GM19043 (cell line): ENCODE data around the gene FAM24B.

Source experiments
- ATAC-seq: cut with Tn5 transposase; IDR thresholded peaks from one replicate; pipeline ENCODE4 v1.9.1; 2021; ENCODE audit warnings: low read depth; ENCODE audit not compliant: unreplicated experiment

FAM24B gene

GRCh38 chr10:122830273-122830964 is 49.0 kb downstream of the FAM24B start:
- no peak for ATAC-seq

- ATAC-seq, result no peak
These were observed 49.9 kb downstream of the FAM24B start for GRCh38 chr10:122829454-122829853.

- no peak for ATAC-seq
These were observed 50.6 kb downstream of the FAM24B start for GRCh38 chr10:122828716-122829255.

- no peak for ATAC-seq
These were observed 52.1 kb downstream of the FAM24B start for GRCh38 chr10:122827302-122827701.

GRCh38 chr10:122822973-122823690 is 56.2 kb downstream of the FAM24B start:
- ATAC-seq, result no peak

- no peak for ATAC-seq
These were observed 57.6 kb downstream of the FAM24B start for GRCh38 chr10:122821808-122822207.

- ATAC-seq, result no peak
These were observed 63.9 kb downstream of the FAM24B start for GRCh38 chr10:122815458-122815857.

- ATAC-seq, result no peak
These were observed 64.9 kb downstream of the FAM24B start for GRCh38 chr10:122814493-122814892.

GRCh38 chr10:122812751-122813150 is 66.6 kb downstream of the FAM24B start:
- no peak for ATAC-seq

- no peak for ATAC-seq
These were observed 77.1 kb downstream of the FAM24B start for GRCh38 chr10:122802282-122802681.
